ENCODE results near the gene CLGN.

- peak; percentile 86 for TF ChIP-seq CTCF (CRISPR knock-in tag; IDR thresholded peaks at IDR 0.05)
- no peak for TF ChIP-seq ZBTB33 (CRISPR knock-in tag; IDR thresholded peaks at IDR 0.05)
- TF ChIP-seq ZNF766 (CRISPR knock-in tag; IDR thresholded peaks at IDR 0.05; ENCODE audit: borderline replicate concordance): 0 out of 2 replicates have a peak, but pooled peaks have one; percentile 87
- no peak for TF ChIP-seq ZBTB37 (CRISPR knock-in tag; IDR thresholded peaks at IDR 0.05)
- TF ChIP-seq CEBPB (IDR thresholded peaks at IDR 0.05; ENCODE audit: borderline replicate concordance, low read depth, low read length): peak; percentile 97
- TF ChIP-seq ZNF7 (CRISPR knock-in tag; IDR thresholded peaks at IDR 0.05): no peak
- TF ChIP-seq REST (IDR thresholded peaks at IDR 0.05; ENCODE audit: borderline replicate concordance in 1 of 2, low read depth in 1 of 2, low read length in 2 of 2): no peak
Observed at GRCh38 chr4:140427106-140427918, at the start of gene CLGN.
